ENCODE results near the gene KRT15.

- TF ChIP-seq CTCF (IDR thresholded peaks at IDR 0.05) (no peak), POLR2A (IDR thresholded peaks at IDR 0.05) (no peak)
Measured at GRCh38 chr17:41490000-41490990, 28.4 kb downstream of the KRT15 start.
